ENCODE measurements around the gene DIDO1. TPM values are rescaled to one million over a fixed set of nuclear protein-coding genes. Genes with fewer than 3 reads are reported as not detected.

The DIDO1 gene
- total and polyA plus RNA-seq, 9 of the 15 experiments (the other 6 are each of a cell fraction or from before 2014, with no cell fraction given), result 4.4 to 46.8 (median 31.2) TPM

- no peak for TF ChIP-seq ZNF511 (CRISPR knock-in tag; IDR thresholded peaks at IDR 0.05)
- no peak for TF ChIP-seq SRSF1 (IDR thresholded peaks at IDR 0.05; ENCODE audit: low read depth, low read length)
- no peak for TF ChIP-seq BACH1 (tag; IDR thresholded peaks at IDR 0.05)
- TF ChIP-seq ZBTB7A (IDR thresholded peaks at IDR 0.05; ENCODE audit: borderline replicate concordance, control insufficient read depth, low read depth, low read length), result 0 out of 2 replicates have a peak, but pooled peaks have one; percentile 26
- TF ChIP-seq SIX5 (IDR thresholded peaks at IDR 0.05; ENCODE audit: borderline replicate concordance in 1 of 2, insufficient read depth in 1 of 2, low read depth in 1 of 2, low read length in 2 of 2), result no peak
- TF ChIP-seq PTBP1 (IDR thresholded peaks at IDR 0.05; ENCODE audit: low read depth, low read length), result no peak
- TF ChIP-seq SIN3B (IDR thresholded peaks at IDR 0.05; ENCODE audit: low read depth), result peak; percentile 71
- no peak for TF ChIP-seq PHF21A (IDR thresholded peaks at IDR 0.05; ENCODE audit: borderline replicate concordance, low read depth)
- no peak for TF ChIP-seq TAF7 (tag; IDR thresholded peaks at IDR 0.05)
- TF ChIP-seq ZNF655 (CRISPR knock-in tag; IDR thresholded peaks at IDR 0.05), result no peak
- TF ChIP-seq ZNF133 (CRISPR knock-in tag; IDR thresholded peaks at IDR 0.05), result no peak
- TF ChIP-seq ZNF57 (CRISPR knock-in tag; IDR thresholded peaks at IDR 0.05), result no peak
- no peak for TF ChIP-seq EP300 (IDR thresholded peaks at IDR 0.05; ENCODE audit: low read length)
- peak; percentile 71 for TF ChIP-seq HCFC1 (IDR thresholded peaks at IDR 0.05; ENCODE audit: low read depth, low read length)
- TF ChIP-seq HDGF (IDR thresholded peaks at IDR 0.05), result no peak
- TF ChIP-seq ELF4 (CRISPR knock-in tag; IDR thresholded peaks at IDR 0.05), result no peak
- no peak for TF ChIP-seq HDAC2 (IDR thresholded peaks at IDR 0.05)
- TF ChIP-seq SPI1 (IDR thresholded peaks at IDR 0.05; ENCODE audit: borderline replicate concordance, low read depth, low read length), result no peak
- TF ChIP-seq ZBTB26 (CRISPR knock-in tag; IDR thresholded peaks at IDR 0.05), result no peak
- no peak for TF ChIP-seq ILK (tag; IDR thresholded peaks at IDR 0.05; ENCODE audit: borderline replicate concordance, low read depth)
- TF ChIP-seq NCOA4 (IDR thresholded peaks at IDR 0.05; ENCODE audit: partially characterized antibody), result no peak
- TF ChIP-seq BCLAF1 (IDR thresholded peaks at IDR 0.05; ENCODE audit: borderline replicate concordance in 1 of 2, control insufficient read depth in 1 of 2, low read depth in 2 of 2, low read length in 1 of 2), result no peak
These were observed at the start of gene DIDO1 (continued) for GRCh38 chr20:62926229-62927127.

All from K562 (cell line).